Suprapubic skin (tissue), 4 donors: ENCODE measurements around the gene ANGPTL7. TPM values are rescaled to one million over a fixed set of nuclear protein-coding genes. Genes with fewer than 3 reads are reported as not detected.
"Not testable (repeated sequence)": the region's sequence is repeated elsewhere in the genome, so short reads cannot be mapped to it uniquely, and the experiment has no call there.

Source experiments
- DNase-seq, 2 donors: peaks; one replicate each; pipeline ENCODE4 v3.0.0-alpha.2; 2019; ENCODE audit warnings: low spot score in 2 of 2
- H3K27ac ChIP-seq: fragments of 200-600 bp; sonication (generic); one replicate; pipeline ENCODE4 v1.5.1; 2019
- H3K27me3 ChIP-seq: fragments of 200-600 bp; sonication (generic); one replicate; pipeline ENCODE4 v1.5.1; 2019
- H3K36me3 ChIP-seq: fragments of 200-600 bp; sonication (generic); one replicate; pipeline ENCODE4 v1.5.1; 2019
- H3K4me1 ChIP-seq: fragments of 200-600 bp; sonication (generic); one replicate; pipeline ENCODE4 v1.5.1; 2019
- H3K4me3 ChIP-seq: fragments of 200-600 bp; sonication (generic); one replicate; pipeline ENCODE4 v1.5.1; 2019; ENCODE audit warnings: mild to moderate bottlenecking
- H3K9me3 ChIP-seq: fragments of 200-600 bp; sonication (generic); one replicate; pipeline ENCODE4 v1.5.1; 2019
- CTCF ChIP-seq, 2 donors: fragments of 200-600 bp in 1 of 2; fragments of 450-650 bp in 1 of 2; sonication (generic) in 1 of 2; IDR thresholded peaks; one replicate each; pipeline ENCODE4 v1.5.1; 2016 to 2019; ENCODE audit warnings: antibody characterized with exemption in 2 of 2, mild to moderate bottlenecking in 1 of 2, moderate library complexity in 1 of 2
- EP300 ChIP-seq: sonication (generic); formaldehyde crosslinking; IDR thresholded peaks from one replicate; pipeline ENCODE4 v1.6.1; 2017; ENCODE audit warnings: antibody characterized with exemption
- POLR2A ChIP-seq, 2 donors: fragments of 450-650 bp; IDR thresholded peaks; one replicate each; pipeline ENCODE4 v1.6.1; 2017; ENCODE audit warnings: antibody characterized with exemption in 2 of 2, mild to moderate bottlenecking in 2 of 2, moderate library complexity in 2 of 2
- POLR2AphosphoS5 ChIP-seq, 3 donors: sonication (generic); formaldehyde crosslinking; IDR thresholded peaks; one replicate each; pipeline ENCODE4 v1.6.1; 2017; ENCODE audit warnings: antibody characterized with exemption in 3 of 3
- WGBS: methylation state at CpG from one replicate; pipeline ENCODE4 v1.1.5; 2018; 5-methylcytosine and 5-hydroxymethylcytosine counted together
- total RNA-seq, 4 donors: library from RNA; depleted of rRNA; stranded (reverse); fragments of >200 nt; gene quantifications; one replicate each; pipeline ENCODE4 v1.1.0, GENCODE V29; 2016

ANGPTL7 gene
- total RNA-seq, 4 donors from 2014 or later, result 2.8 to 18.6 (median 4.1) TPM

- Histone ChIP-seq H3K9me3 (no peaks in the 10 kb centered on the region), H3K27me3 (no peaks in the 10 kb centered on the region), H3K36me3 (peaks cover 31% of the 10 kb centered on the region), H3K4me3 (no peak overlapping the region), H3K4me1 (peaks cover 29% of the 10 kb centered on the region), H3K27ac (peak overlapping the region; percentile 63)
- no peak for DNase-seq
- TF ChIP-seq POLR2AphosphoS5 (IDR thresholded peaks at IDR 0.05) (no peak), CTCF (IDR thresholded peaks at IDR 0.05) (no peak), POLR2A (IDR thresholded peaks at IDR 0.05) (no peak), EP300 (no peak)
- 85% methylated on average over 3 of the region's 3 CpGs for WGBS
These were observed 30.9 kb upstream of the ANGPTL7 start for GRCh38 chr1:11158291-11158690.

- Histone ChIP-seq H3K27me3 (no peaks in the 10 kb centered on the region), H3K4me1 (peaks cover 29% of the 10 kb centered on the region), H3K36me3 (peaks cover 31% of the 10 kb centered on the region), H3K27ac (peak overlapping the region; percentile 63), H3K4me3 (no peak overlapping the region), H3K9me3 (no peaks in the 10 kb centered on the region)
- no peak for TF ChIP-seq CTCF (IDR thresholded peaks at IDR 0.05)
- no peak for TF ChIP-seq EP300
- WGBS, result 49% methylated on average over 3 of the region's 3 CpGs
- no peak for DNase-seq
These were observed 30.3 kb upstream of the ANGPTL7 start for GRCh38 chr1:11158720-11159321.

- not testable (repeated sequence) for H3K9me3 ChIP-seq, H3K27me3 ChIP-seq, DNase-seq, H3K27ac ChIP-seq, H3K4me3 ChIP-seq
- Histone ChIP-seq H3K4me1 (peaks cover 18% of the 10 kb centered on the region), H3K36me3 (peaks cover 18% of the 10 kb centered on the region)
- 97% methylated on average over 4 of the region's 4 CpGs for WGBS
These were observed 26.4 kb upstream of the ANGPTL7 start for GRCh38 chr1:11162752-11163151.

- H3K4me3 ChIP-seq, H3K27me3 ChIP-seq, H3K27ac ChIP-seq, DNase-seq, H3K4me1 ChIP-seq, H3K9me3 ChIP-seq: not testable (repeated sequence)
- H3K36me3 ChIP-seq, result peaks cover 14% of the 10 kb centered on the region
- WGBS, result over 99% methylated on average over 5 of the region's 5 CpGs
These were observed 22.4 kb upstream of the ANGPTL7 start for GRCh38 chr1:11166744-11167143.

GRCh38 chr1:11168731-11169130, 20.4 kb upstream of the ANGPTL7 start:
- 90% methylated on average over 1 of the region's 1 CpG for WGBS

GRCh38 chr1:11169202-11169601, 20.0 kb upstream of the ANGPTL7 start:
- Histone ChIP-seq H3K4me1 (no peaks in the 10 kb centered on the region), H3K36me3 (peaks cover 14% of the 10 kb centered on the region), H3K9me3 (no peaks in the 10 kb centered on the region), H3K27ac (no peak overlapping the region), H3K27me3 (no peaks in the 10 kb centered on the region), H3K4me3 (no peak overlapping the region)
- 65% methylated on average over 3 of the region's 3 CpGs for WGBS
- DNase-seq, result no peak
- TF ChIP-seq POLR2AphosphoS5 (IDR thresholded peaks at IDR 0.05) (no peak), POLR2A (IDR thresholded peaks at IDR 0.05) (no peak), EP300 (no peak), CTCF (IDR thresholded peaks at IDR 0.05) (no peak)

More at GRCh38 chr1:11168731-11169130, 20.4 kb upstream of the ANGPTL7 start:
- Histone ChIP-seq H3K4me1 (no peaks in the 10 kb centered on the region), H3K4me3 (no peak overlapping the region), H3K27ac (no peak overlapping the region), H3K27me3 (no peaks in the 10 kb centered on the region), H3K9me3 (no peaks in the 10 kb centered on the region), H3K36me3 (peaks cover 14% of the 10 kb centered on the region)
- TF ChIP-seq CTCF (IDR thresholded peaks at IDR 0.05) (no peak), POLR2A (IDR thresholded peaks at IDR 0.05) (no peak), POLR2AphosphoS5 (IDR thresholded peaks at IDR 0.05) (no peak), EP300 (no peak)
- no peak for DNase-seq
